HL-60 (cell line): ENCODE data around the gene OSBPL5.

Experiments used
- DNase-seq, 2 experiments: peaks; one replicate each; pipeline ENCODE4 v3.0.0-alpha.2; 2010 to 2020; ENCODE audit warnings: low read depth in 1 of 2, low spot score in 1 of 2
- H3K27ac ChIP-seq: fragments of 250-450 bp; sonication (Bioruptor Pico); replicated peaks from 2 replicates; pipeline ENCODE4 v1.5.1; 2020; ENCODE audit warnings: mild to moderate bottlenecking, moderate library complexity
- H3K27me3 ChIP-seq: fragments of 250-450 bp; sonication (Bioruptor Pico); 2 replicates; pipeline ENCODE4 v1.5.1; 2021; ENCODE audit warnings: mild to moderate bottlenecking, moderate library complexity; ENCODE audit not compliant: insufficient read depth, poor library complexity, severe bottlenecking
- H3K4me3 ChIP-seq: replicated peaks from 2 replicates; pipeline ENCODE4 v1.5.1; 2011; ENCODE audit warnings: mild to moderate bottlenecking, control low read depth, low read length; ENCODE audit not compliant: insufficient read depth
- CTCF ChIP-seq: IDR thresholded peaks from one replicate; pipeline ENCODE4 v1.5.1; 2011; ENCODE audit warnings: low read length, control low read depth, inconsistent platforms; ENCODE audit not compliant: insufficient read depth
- GABPA ChIP-seq: IDR thresholded peaks from 2 replicates; pipeline ENCODE4 v1.6.1; 2012; ENCODE audit warnings: low read depth
- POLR2AphosphoS5 ChIP-seq: IDR thresholded peaks from 2 replicates; pipeline ENCODE4 v1.6.1; 2012; ENCODE audit warnings: low read depth
- REST ChIP-seq: IDR thresholded peaks from 2 replicates; pipeline ENCODE4 v1.6.1; 2012; ENCODE audit warnings: low read depth; ENCODE audit not compliant: insufficient replicate concordance
- SPI1 ChIP-seq: IDR thresholded peaks from 2 replicates; pipeline ENCODE4 v1.6.1; 2012; ENCODE audit warnings: low read depth, mild to moderate bottlenecking, borderline replicate concordance

Gene OSBPL5

GRCh38 chr11:3090096-3090901, 74.8 kb downstream of the OSBPL5 start:
- H3K27ac ChIP-seq: no peak overlapping the region
- DNase-seq: no peak
- TF ChIP-seq POLR2AphosphoS5 (no peak), REST (no peak), SPI1 (no peak), GABPA (no peak), CTCF (no peak)
- no peaks in the 10 kb centered on the region for H3K27me3 ChIP-seq
- H3K4me3 ChIP-seq: no peak overlapping the region

GRCh38 chr11:3089236-3090061, 75.7 kb downstream of the OSBPL5 start:
- no peak overlapping the region for H3K27ac ChIP-seq
- no peaks in the 10 kb centered on the region for H3K27me3 ChIP-seq
- TF ChIP-seq GABPA: no peak
- no peak for DNase-seq
- H3K4me3 ChIP-seq: no peak overlapping the region

- no peaks in the 10 kb centered on the region for H3K27me3 ChIP-seq
- H3K4me3 ChIP-seq: no peak overlapping the region
- no peak overlapping the region for H3K27ac ChIP-seq
- TF ChIP-seq SPI1 (no peak), GABPA (no peak), REST (no peak), CTCF (no peak), POLR2AphosphoS5 (no peak)
- DNase-seq: no peak
These were observed 76.3 kb downstream of the OSBPL5 start for GRCh38 chr11:3088806-3089205.
